ENCODE measurements around the gene DUS3L.
"Not testable (repeated sequence)": the region's sequence is repeated elsewhere in the genome, so short reads cannot be mapped to it uniquely, and the experiment has no call there.

DUS3L gene

GRCh38 chr19:5786593-5787408 lies 4.2 kb downstream of the DUS3L start:
- TF ChIP-seq CTCF (IDR thresholded peaks at IDR 0.05; ENCODE audit: low read depth, low read length), result no peak

DNA sequence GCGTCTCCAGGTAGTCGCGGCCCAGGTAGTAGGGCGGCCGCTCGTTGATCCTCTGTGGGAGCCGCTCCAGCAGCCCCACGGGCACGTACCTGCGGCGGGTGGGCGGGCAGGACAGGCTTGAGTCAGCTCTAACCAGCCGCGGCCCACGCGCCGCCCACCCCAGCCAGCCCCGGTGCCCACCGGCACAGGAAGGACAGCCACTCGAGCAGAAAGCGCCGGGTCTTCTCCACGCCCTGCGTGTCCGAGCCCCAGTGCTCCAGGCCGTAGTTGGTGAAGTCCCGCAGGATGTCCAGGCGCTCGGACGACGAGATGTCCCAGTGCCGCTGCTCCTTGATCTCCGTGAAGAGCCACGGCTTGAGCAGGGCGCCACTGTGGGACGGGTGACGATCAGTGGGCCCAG lies 5.5 kb downstream of the DUS3L start:
- no peak for TF ChIP-seq CTCF (IDR thresholded peaks at IDR 0.05; ENCODE audit: low read depth, low read length)
- DNase-seq (ENCODE audit: extremely low read depth, low read depth), result no peak

More at GRCh38 chr19:5786593-5787408, 4.2 kb downstream of the DUS3L start:
- no peak for DNase-seq (ENCODE audit: extremely low read depth, low read depth)

GRCh38 chr19:5784581-5785147 lies 6.3 kb downstream of the DUS3L start, which contains the start of gene PRR22:
TSS of gene PRR22 (minus strand) at chr19:5784746. CDS start at chr19:5784660, 86 bp downstream.
- no peak for DNase-seq (ENCODE audit: extremely low read depth, low read depth)
- TF ChIP-seq CTCF (IDR thresholded peaks at IDR 0.05; ENCODE audit: low read depth, low read length), result no peak

GRCh38 chr19:5782945-5783919 lies 7.7 kb downstream of the DUS3L start:
- no peak for TF ChIP-seq CTCF (IDR thresholded peaks at IDR 0.05; ENCODE audit: low read depth, low read length)
- DNase-seq (ENCODE audit: extremely low read depth, low read depth), result no peak

GRCh38 chr19:5782322-5782721 lies 8.6 kb downstream of the DUS3L start:
- no peak for TF ChIP-seq CTCF (IDR thresholded peaks at IDR 0.05; ENCODE audit: low read depth, low read length)
- DNase-seq (ENCODE audit: extremely low read depth, low read depth), result no peak

GRCh38 chr19:5780916-5781315 lies 10.0 kb downstream of the DUS3L start:
- not testable (repeated sequence) for DNase-seq (ENCODE audit: extremely low read depth, low read depth)

DNA sequence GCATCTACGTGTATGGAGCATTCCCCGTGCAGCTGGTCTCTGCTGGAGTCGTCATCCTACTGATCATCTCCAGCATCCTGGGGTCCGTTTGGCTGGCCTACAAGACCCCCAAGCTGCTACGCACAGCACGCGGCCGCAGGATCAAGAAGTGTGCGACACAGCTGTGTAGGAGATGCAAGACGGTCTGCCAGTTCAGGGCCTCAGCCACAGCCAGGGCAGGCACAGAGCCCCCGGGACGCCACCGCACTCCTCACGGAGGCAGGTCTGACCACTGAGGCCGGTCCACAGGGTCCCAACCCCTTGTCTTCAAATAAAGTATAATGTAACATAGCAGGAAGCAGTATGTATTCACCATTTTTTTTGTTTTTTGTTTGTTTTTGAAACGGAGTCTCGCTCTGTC lies 12.6 kb downstream of the DUS3L start:
- no peak for DNase-seq (ENCODE audit: extremely low read depth, low read depth)
- TF ChIP-seq CTCF (IDR thresholded peaks at IDR 0.05; ENCODE audit: low read depth, low read length), result no peak
